ENCODE data around the gene CBARP.

Gene CBARP

DNA sequence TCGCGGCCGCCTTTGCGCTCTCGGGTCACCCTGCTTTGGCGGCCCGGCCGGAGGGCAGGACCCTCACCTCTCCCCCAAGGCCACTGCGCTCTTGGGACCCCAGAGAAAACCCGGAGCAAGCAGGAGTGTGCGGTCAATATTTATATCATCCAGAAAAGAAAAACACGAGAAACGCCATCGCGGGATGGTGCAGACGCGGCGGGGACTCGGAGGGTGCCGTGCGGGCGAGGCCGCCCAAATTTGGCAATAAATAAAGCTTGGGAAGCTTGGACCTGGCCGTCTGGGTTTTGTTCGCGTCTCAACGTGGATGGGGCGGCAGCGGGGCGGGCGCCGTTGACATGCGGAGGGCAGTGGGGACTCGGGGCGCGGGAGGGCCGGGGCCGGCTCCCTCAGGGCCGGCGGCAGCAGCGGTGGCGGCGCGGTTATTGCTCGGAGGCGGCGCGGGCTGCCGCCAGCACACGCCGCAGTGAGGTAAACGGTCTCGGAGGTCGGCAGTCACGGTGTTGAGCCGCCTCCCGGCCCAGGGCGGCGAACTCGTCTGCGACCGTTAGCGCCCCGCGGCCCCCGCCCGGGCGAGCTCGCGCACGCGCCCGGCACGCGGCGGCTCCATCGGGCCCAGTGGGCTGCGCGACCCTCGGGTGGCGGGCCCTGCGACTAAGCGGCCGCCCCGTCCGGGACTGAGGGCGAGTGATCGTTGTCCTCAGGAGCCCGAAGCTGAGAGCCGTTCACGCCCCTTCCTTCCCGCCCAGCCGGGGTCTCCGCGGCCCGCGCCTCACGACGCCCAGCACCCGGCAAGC lies 9.4 kb downstream of the CBARP start:
- H3K27ac ChIP-seq = peak overlapping the region; percentile 60
- TF ChIP-seq ZFX (IDR thresholded peaks at IDR 0.05; ENCODE audit: borderline replicate concordance) = no peak
- TF ChIP-seq, protein P1, sequence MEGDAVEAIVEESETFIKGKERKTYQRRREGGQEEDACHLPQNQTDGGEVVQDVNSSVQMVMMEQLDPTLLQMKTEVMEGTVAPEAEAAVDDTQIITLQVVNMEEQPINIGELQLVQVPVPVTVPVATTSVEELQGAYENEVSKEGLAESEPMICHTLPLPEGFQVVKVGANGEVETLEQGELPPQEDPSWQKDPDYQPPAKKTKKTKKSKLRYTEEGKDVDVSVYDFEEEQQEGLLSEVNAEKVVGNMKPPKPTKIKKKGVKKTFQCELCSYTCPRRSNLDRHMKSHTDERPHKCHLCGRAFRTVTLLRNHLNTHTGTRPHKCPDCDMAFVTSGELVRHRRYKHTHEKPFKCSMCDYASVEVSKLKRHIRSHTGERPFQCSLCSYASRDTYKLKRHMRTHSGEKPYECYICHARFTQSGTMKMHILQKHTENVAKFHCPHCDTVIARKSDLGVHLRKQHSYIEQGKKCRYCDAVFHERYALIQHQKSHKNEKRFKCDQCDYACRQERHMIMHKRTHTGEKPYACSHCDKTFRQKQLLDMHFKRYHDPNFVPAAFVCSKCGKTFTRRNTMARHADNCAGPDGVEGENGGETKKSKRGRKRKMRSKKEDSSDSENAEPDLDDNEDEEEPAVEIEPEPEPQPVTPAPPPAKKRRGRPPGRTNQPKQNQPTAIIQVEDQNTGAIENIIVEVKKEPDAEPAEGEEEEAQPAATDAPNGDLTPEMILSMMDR (IDR thresholded peaks at IDR 0.05) = no peak

DNA sequence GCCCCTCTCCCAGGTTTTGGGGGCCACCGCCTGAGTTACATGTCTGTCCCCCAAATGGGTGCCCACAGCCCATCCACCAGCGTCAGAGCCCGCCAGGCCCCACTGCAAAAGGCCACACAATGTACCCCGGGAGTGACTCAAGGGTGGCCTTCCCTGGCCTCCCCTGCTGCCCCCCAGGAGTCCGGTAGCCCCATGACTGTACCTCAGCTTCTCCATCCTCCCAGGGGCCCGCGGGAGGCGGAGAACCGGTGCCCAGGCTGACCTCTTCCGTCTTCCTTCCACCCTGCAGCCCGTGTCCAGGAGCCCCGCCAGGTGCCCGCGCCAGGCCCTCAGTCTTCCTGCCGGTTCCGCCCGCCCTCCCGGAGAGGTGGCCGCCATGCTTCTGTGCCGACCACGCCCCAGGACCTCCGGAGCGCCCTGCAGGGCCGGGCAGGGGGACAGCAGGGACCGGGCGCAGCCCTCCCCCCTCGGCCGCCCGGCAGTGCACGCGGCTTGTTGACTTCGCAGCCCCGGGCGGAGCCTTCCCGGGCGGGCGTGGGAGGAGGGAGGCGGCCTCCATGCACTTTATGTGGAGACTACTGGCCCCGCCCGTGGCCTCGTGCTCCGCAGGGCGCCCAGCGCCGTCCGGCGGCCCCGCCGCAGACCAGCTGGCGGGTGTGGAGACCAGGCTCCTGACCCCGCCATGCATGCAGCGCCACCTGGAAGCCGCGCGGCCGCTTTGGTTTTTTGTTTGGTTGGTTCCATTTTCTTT lies 10.3 kb downstream of the CBARP start:
- H3K27ac ChIP-seq = peak overlapping the region; percentile 60
- no peak for TF ChIP-seq ZFX (IDR thresholded peaks at IDR 0.05; ENCODE audit: borderline replicate concordance)
- TF ChIP-seq, protein P1 (IDR thresholded peaks at IDR 0.05) = peak; percentile 30; the same call in 1 of the 2 replicates

DNA sequence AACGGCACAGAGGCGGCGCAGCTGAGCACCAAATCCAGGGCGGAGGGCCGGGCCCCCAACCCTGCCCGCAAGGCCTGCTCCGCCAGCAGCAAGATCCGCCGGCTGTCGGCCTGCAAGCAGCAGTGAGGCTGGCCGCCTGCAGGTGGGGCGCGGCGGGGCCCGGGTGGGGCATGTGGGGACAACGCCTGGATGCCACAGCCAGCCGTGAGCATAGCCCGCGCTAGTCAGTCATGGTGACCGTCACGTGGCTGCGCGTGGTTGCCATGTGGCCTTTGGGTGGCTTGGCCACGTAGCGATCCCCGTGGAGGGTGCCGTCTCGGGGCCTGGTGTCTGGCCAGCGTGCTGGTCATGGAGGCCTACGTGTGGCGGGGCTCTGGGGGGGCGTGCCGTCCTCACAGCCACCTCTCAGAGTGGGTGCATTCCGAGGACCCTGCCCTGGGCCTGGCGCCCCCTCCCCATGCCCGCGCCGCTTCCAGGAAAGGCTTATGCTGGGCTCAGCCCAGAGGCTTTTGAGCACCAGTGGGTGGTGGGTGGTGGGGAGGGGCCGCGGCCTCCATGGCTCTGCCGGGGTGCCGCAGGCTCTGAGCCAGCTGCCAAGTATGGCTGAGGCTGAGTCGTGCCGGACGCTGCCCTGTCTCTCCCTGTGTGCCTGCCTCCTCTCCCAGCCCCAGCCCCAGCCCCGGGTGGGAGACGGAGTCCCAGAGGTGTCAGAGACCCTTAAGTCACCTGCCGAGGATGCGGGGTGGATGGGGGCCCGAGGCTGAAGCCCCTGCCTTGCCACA lies 11.1 kb downstream of the CBARP start:
- TF ChIP-seq ZFX (IDR thresholded peaks at IDR 0.05; ENCODE audit: borderline replicate concordance) = no peak
- TF ChIP-seq, protein P1 (IDR thresholded peaks at IDR 0.05) = no peak
- H3K27ac ChIP-seq = peak overlapping the region; percentile 60

DNA sequence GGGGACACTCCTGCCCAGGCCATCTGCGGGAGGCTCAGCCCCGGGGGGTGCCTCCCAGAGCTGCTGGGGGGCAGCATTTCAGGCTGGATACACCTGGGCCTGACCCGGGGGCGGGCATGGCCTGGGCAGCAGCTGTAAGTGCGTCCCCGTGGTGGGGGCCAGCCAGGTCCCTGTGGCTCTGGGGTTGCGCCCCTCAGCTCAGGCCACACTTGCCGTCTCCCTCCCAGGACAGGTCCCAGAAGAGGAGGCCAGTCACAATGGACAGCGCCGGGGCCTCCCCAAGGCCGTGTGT lies 11.6 kb downstream of the CBARP start:
- peak overlapping the region; percentile 15; the same call in 1 of the 2 replicates for H3K27ac ChIP-seq
- TF ChIP-seq, protein P1 (IDR thresholded peaks at IDR 0.05) = no peak
- no peak for TF ChIP-seq ZFX (IDR thresholded peaks at IDR 0.05; ENCODE audit: borderline replicate concordance)

DNA sequence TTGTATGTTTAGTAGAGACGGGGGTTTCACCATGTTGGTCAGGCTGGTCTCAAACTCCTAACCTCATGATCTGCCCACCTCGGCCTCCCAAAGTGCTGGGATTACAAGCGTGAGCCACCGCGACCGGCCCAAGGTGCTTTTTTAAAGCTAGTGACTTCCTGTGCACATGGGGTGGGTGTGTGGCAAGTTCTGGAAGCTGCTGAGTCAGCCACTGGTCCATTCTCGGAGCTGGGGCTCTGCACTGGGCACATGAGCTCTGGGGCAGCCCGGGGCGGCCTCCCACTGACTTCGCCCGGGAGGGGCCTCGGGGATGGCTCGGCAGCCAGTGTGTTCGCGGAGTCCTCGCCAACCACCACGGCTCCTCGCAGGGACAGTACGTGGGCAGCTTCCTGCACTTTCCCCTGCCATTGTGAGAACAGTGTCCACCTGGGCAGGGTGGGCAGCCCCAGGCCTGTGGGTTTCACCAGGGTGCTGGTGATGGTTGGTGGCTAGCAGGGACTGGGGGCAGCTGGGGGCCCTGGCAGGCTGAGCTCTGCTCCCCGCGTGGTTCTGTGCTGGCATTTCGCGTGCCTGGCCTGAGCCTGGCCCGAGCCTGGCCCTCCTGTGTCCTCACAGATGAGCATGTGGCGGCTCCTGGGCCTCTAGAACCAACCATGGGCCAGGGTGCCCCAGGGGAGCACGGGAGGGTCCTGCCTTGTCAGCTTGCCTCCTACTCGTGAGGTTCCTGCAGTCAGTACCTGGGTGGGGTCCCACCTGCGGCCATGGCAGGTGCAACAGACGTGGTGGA lies 12.2 kb downstream of the CBARP start:
- TF ChIP-seq, protein P1 (IDR thresholded peaks at IDR 0.05) = no peak
- no peak for TF ChIP-seq ZFX (IDR thresholded peaks at IDR 0.05; ENCODE audit: borderline replicate concordance)
- peak overlapping the region; percentile 15; the same call in 1 of the 2 replicates for H3K27ac ChIP-seq

DNA sequence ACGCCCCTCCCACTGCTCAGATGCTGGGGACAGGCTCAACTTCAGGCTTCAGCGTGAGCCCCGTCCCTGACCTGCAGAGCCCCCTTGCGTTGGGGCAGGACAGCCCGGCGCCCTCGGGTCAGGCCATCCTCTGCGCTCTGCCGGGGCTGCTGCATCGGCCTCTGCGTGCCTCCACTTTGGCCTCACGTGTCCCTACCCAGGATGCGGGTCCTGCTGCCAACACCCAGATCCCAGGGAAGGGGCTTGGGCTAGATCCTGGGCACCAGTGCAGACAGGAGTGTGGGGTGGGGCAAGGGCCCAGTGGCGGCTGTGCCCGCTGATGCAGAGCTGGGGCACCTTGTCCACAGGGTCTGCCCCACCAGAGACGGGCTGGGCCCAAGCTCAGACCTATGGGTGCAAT lies 13.0 kb downstream of the CBARP start:
- 0 out of 2 replicates have a peak overlapping the region, but pooled peaks have one; percentile 15 for H3K27ac ChIP-seq
- TF ChIP-seq, protein P1 (IDR thresholded peaks at IDR 0.05) = no peak
- TF ChIP-seq ZFX (IDR thresholded peaks at IDR 0.05; ENCODE audit: borderline replicate concordance) = no peak
